Fibroblast of lung (primary cell): ENCODE results near the gene ZNF512B. TPM values are rescaled to one million over a fixed set of nuclear protein-coding genes. Genes with fewer than 3 reads are reported as not detected.

Experiments used
- DNase-seq, 2 donors: peaks; one replicate each; pipeline versions ENCODE4 v3.0.0 to v3.0.0-alpha.2; 2010; ENCODE audit warnings: low read depth in 2 of 2
- H2AFZ ChIP-seq: 2 replicates; pipeline ENCODE4 v1.5.1; 2012; ENCODE audit warnings: low read length, control low read depth, inconsistent platforms
- H3K27ac ChIP-seq: 2 replicates; pipeline ENCODE4 v1.5.1; 2011; ENCODE audit warnings: low read length, control low read depth; ENCODE audit not compliant: insufficient read depth
- H3K27me3 ChIP-seq: 2 replicates; pipeline ENCODE4 v1.5.1; 2011; ENCODE audit warnings: mild to moderate bottlenecking, low read length; ENCODE audit not compliant: control insufficient read depth, insufficient read depth
- H3K36me3 ChIP-seq: 2 replicates; pipeline ENCODE4 v1.5.1; 2011; ENCODE audit warnings: low read length; ENCODE audit not compliant: control insufficient read depth, insufficient read depth
- H3K4me1 ChIP-seq: 2 replicates; pipeline ENCODE4 v1.5.1; 2011; ENCODE audit warnings: low read length; ENCODE audit not compliant: control insufficient read depth, insufficient read depth; ENCODE audit errors: extremely low read depth
- H3K4me2 ChIP-seq: 2 replicates; pipeline ENCODE4 v1.5.1; 2011; ENCODE audit warnings: low read length, control low read depth; ENCODE audit not compliant: insufficient read depth; ENCODE audit errors: extremely low read depth
- H3K4me3 ChIP-seq, 4 experiments: fragments of 200-600 bp in 1 of 4; sonication (generic) in 1 of 4; replicated peaks in 1 of 4; 2 replicates each; pipeline ENCODE4 v1.5.1; 2011 to 2016; ENCODE audit warnings: low read length in 4 of 4, low read depth in 3 of 4, mild to moderate bottlenecking in 3 of 4, control low read depth in 2 of 4, inconsistent platforms in 1 of 4, mixed read lengths in 1 of 4; ENCODE audit not compliant: insufficient read depth in 1 of 4; ENCODE audit errors: control extremely low read depth in 1 of 4
- H3K79me2 ChIP-seq: 2 replicates; pipeline ENCODE4 v1.5.1; 2012; ENCODE audit warnings: mild to moderate bottlenecking, low read length, inconsistent platforms; ENCODE audit not compliant: control insufficient read depth, insufficient read depth
- H3K9ac ChIP-seq: 2 replicates; pipeline ENCODE4 v1.5.1; 2011; ENCODE audit warnings: mild to moderate bottlenecking, low read length, control low read depth; ENCODE audit not compliant: insufficient read depth
- H3K9me3 ChIP-seq: 2 replicates; pipeline ENCODE4 v1.5.1; 2012; ENCODE audit warnings: low read depth, low read length; ENCODE audit not compliant: control insufficient read depth, insufficient read depth
- H4K20me1 ChIP-seq: 2 replicates; pipeline ENCODE4 v1.5.1; 2011; ENCODE audit warnings: low read length; ENCODE audit not compliant: control insufficient read depth, insufficient read depth; ENCODE audit errors: extremely low read depth
- CTCF ChIP-seq, 2 donors: IDR thresholded peaks in 1 of 2; conservative IDR thresholded peaks in 1 of 2; 1 replicate in 1 of 2; 2 replicates in 1 of 2; pipeline ENCODE4 v1.5.1; 2011 to 2012; ENCODE audit warnings: low read length in 2 of 2, control low read depth in 1 of 2, inconsistent platforms in 1 of 2, low read depth in 1 of 2, mild to moderate bottlenecking in 1 of 2
- EZH2 ChIP-seq: IDR thresholded peaks from 2 replicates; pipeline ENCODE4 v1.5.1; 2012; ENCODE audit warnings: low read length, control low read depth, mild to moderate bottlenecking; ENCODE audit errors: missing control alignments
- polyA plus RNA-seq, 2 donors: library from polyadenylated mRNA; depleted of rRNA in 1 of 2; stranded (reverse) in 1 of 2; unstranded in 1 of 2; fragments of >200 nt; gene quantifications; 2 replicates each; pipeline ENCODE4 v1.2.1, GENCODE V29; 2011 to 2012; ENCODE audit warnings: missing spikeins in 1 of 2
- total RNA-seq: library from RNA; depleted of rRNA; stranded (reverse); fragments of >200 nt; gene quantifications from 2 replicates; pipeline ENCODE4 v1.2.1, GENCODE V29; 2014

Gene ZNF512B
- total and polyA plus RNA-seq, 2 donors (not counting 1 experiment from before 2014, with no cell fraction given) = 3.5 to 8.4 TPM

DNA sequence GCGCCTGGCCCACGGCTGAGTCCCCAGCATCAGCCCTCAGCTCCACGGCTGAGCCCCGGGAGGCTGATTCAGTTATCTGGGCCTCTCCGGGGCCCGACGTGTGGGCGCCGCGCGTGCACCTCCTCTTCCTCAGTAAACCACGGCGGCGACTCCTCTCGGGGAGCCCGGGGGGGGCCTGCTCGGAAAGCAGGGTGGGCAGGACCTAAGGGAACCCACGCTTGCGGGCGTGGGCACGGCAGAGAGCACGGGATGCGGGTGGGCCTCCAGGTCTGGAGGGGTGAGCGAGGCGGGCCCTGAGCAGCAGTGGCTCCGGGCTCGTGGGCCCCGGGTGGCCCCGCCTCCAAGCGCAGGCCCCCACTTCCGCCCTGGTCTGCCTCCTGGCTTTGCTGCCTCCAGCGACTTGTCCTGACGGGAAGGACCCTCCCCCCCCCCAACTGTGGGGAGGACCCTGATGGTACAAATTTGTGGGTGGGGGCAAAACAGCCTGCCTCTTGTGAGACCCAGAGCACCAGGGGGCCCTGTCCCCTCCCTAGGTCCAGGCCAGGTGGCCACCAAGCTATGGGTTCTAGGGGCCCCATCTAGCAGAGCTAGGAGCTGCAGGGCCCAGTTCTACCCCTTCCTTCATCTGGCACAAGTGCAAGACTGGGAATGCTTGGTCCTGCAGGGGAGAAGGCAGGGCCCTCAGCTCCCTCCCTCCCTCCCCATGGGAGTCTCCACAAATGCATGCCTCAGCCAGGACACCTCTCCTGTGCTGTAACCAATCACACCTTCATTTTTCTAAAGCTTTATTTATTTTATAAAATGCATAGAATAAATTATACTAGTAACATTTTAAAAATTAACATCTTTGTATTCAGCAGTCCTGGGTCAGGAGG, 30.4 kb downstream of the ZNF512B start:
- no peaks in the 10 kb centered on the region for H3K27me3 ChIP-seq
- H3K4me1 ChIP-seq = no peaks in the 10 kb centered on the region
- peaks cover 4% of the 10 kb centered on the region for H3K79me2 ChIP-seq
- peaks cover 35% of the 10 kb centered on the region for H3K36me3 ChIP-seq
- no peak for DNase-seq
- no peaks in the 10 kb centered on the region for H4K20me1 ChIP-seq
- TF ChIP-seq CTCF (conservative IDR thresholded peaks at IDR 0.05 in 1 of 2, IDR thresholded peaks at IDR 0.05 in 1 of 2; ENCODE audit: low read depth in 1 of 2, low read length in 2 of 2) (no peak), EZH2 (no peak)
- H3K4me3 ChIP-seq = no peak overlapping the region
- H3K9me3 ChIP-seq = no peaks in the 10 kb centered on the region
- H3K27ac ChIP-seq = no peak overlapping the region
- H3K4me2 ChIP-seq = no peak overlapping the region
- no peak overlapping the region for H3K9ac ChIP-seq
- no peak overlapping the region for H2AFZ ChIP-seq

DNA sequence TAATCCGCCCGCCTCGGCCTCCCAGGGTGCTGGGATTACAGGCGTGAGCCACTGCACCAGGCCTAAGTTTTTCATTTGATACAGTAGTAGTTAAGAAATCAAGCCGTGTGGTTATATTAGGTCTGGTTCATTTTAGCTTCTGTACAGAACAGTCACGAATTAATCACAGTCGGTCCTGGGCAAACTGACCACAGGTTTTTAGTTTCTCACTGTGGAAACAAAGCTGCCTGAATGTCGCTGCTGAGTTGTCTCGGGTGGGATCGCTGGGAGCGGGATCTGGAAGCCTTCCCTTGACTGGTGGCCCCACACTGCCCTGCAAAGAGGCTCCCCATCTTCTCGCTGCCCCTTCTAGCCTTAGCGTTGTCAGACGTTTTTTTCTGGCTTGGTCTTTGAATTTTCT, 32.1 kb downstream of the ZNF512B start:
- DNase-seq = peak in 1 of 2 donors; percentile 34
- TF ChIP-seq EZH2 = no peak
- TF ChIP-seq CTCF (conservative IDR thresholded peaks at IDR 0.05 in 1 of 2, IDR thresholded peaks at IDR 0.05 in 1 of 2; ENCODE audit: low read depth in 1 of 2, low read length in 2 of 2) = no peak
- Histone ChIP-seq H3K27me3 (no peaks in the 10 kb centered on the region), H3K79me2 (peaks cover 4% of the 10 kb centered on the region), H4K20me1 (no peaks in the 10 kb centered on the region), H3K4me1 (no peaks in the 10 kb centered on the region), H3K9ac (no peak overlapping the region), H3K27ac (no peak overlapping the region), H3K4me3 (no peak overlapping the region), H3K36me3 (peaks cover 28% of the 10 kb centered on the region), H3K4me2 (no peak overlapping the region), H3K9me3 (no peaks in the 10 kb centered on the region), H2AFZ (no peak overlapping the region)

GRCh38 chr20:63935447-63935846, 34.3 kb downstream of the ZNF512B start:
- no peak for TF ChIP-seq CTCF (conservative IDR thresholded peaks at IDR 0.05 in 1 of 2, IDR thresholded peaks at IDR 0.05 in 1 of 2; ENCODE audit: low read depth in 1 of 2, low read length in 2 of 2)
- TF ChIP-seq EZH2 = no peak
- Histone ChIP-seq H3K27ac (no peak overlapping the region), H4K20me1 (no peaks in the 10 kb centered on the region), H3K9me3 (no peaks in the 10 kb centered on the region), H3K9ac (no peak overlapping the region), H2AFZ (no peak overlapping the region), H3K79me2 (peaks cover 1% of the 10 kb centered on the region), H3K4me3 (no peak overlapping the region), H3K4me1 (no peaks in the 10 kb centered on the region), H3K36me3 (peaks cover 27% of the 10 kb centered on the region), H3K4me2 (no peak overlapping the region), H3K27me3 (no peaks in the 10 kb centered on the region)
- no peak for DNase-seq
